Effector memory CD4-positive, alpha-beta T cell (primary cell): Measurements from ENCODE around the gene DNAH8.
"Not testable (repeated sequence)": the region's sequence is repeated elsewhere in the genome, so short reads cannot be mapped to it uniquely, and the experiment has no call there.

Experiments
- DNase-seq, 3 donors: peaks; one replicate each; pipeline ENCODE4 v3.0.0-alpha.2; 2020
- H3K27ac ChIP-seq: 2 replicates; pipeline ENCODE4 v1.7.0; 2013; ENCODE audit warnings: mild to moderate bottlenecking, low read length, moderate library complexity; ENCODE audit not compliant: insufficient read depth, poor library complexity, severe bottlenecking
- H3K27me3 ChIP-seq: replicated peaks from 2 replicates; pipeline ENCODE4 v1.7.0; 2013; ENCODE audit warnings: mild to moderate bottlenecking, low read length; ENCODE audit not compliant: insufficient read depth, control insufficient read depth, poor library complexity, severe bottlenecking
- H3K36me3 ChIP-seq: 2 replicates; pipeline ENCODE4 v1.7.0; 2013; ENCODE audit warnings: mild to moderate bottlenecking, low read length, moderate library complexity; ENCODE audit not compliant: control insufficient read depth, insufficient read depth
- H3K4me1 ChIP-seq: 2 replicates; pipeline ENCODE4 v1.7.0; 2013; ENCODE audit warnings: low read length, mild to moderate bottlenecking; ENCODE audit not compliant: control insufficient read depth, insufficient read depth, poor library complexity, severe bottlenecking
- H3K4me3 ChIP-seq: 2 replicates; pipeline ENCODE4 v1.7.0; 2013; ENCODE audit warnings: low read length, low read depth, mild to moderate bottlenecking; ENCODE audit not compliant: insufficient read depth, poor library complexity, severe bottlenecking
- H3K9me3 ChIP-seq: 2 replicates; pipeline ENCODE4 v1.7.0; 2013; ENCODE audit warnings: mild to moderate bottlenecking, low read length, moderate library complexity; ENCODE audit not compliant: control insufficient read depth

Gene DNAH8

GRCh38 chr6:38684904-38685303 lies 30.2 kb upstream of the DNAH8 start:
- no peak overlapping the region for H3K27ac ChIP-seq
- no peak for DNase-seq
- no peak overlapping the region for H3K4me3 ChIP-seq
- H3K4me1 ChIP-seq: no peaks in the 10 kb centered on the region
- no peaks in the 10 kb centered on the region for H3K27me3 ChIP-seq
- H3K36me3 ChIP-seq: peaks cover 9% of the 10 kb centered on the region
- H3K9me3 ChIP-seq: no peaks in the 10 kb centered on the region

- H3K4me3 ChIP-seq: no peak overlapping the region
- peaks cover 9% of the 10 kb centered on the region for H3K36me3 ChIP-seq
- no peaks in the 10 kb centered on the region for H3K9me3 ChIP-seq
- H3K27me3 ChIP-seq: no peaks in the 10 kb centered on the region
- DNase-seq: no peak
- H3K4me1 ChIP-seq: no peaks in the 10 kb centered on the region
- H3K27ac ChIP-seq: no peak overlapping the region
These were observed 28.7 kb upstream of the DNAH8 start for GRCh38 chr6:38686270-38687042.

- peaks cover 4% of the 10 kb centered on the region for H3K36me3 ChIP-seq
- H3K4me3 ChIP-seq: no peak overlapping the region
- DNase-seq: no peak
- no peak overlapping the region for H3K27ac ChIP-seq
- H3K27me3 ChIP-seq: no peaks in the 10 kb centered on the region
- no peaks in the 10 kb centered on the region for H3K4me1 ChIP-seq
- H3K9me3 ChIP-seq: no peaks in the 10 kb centered on the region
These were observed 28.1 kb upstream of the DNAH8 start for GRCh38 chr6:38687043-38687353.

DNA sequence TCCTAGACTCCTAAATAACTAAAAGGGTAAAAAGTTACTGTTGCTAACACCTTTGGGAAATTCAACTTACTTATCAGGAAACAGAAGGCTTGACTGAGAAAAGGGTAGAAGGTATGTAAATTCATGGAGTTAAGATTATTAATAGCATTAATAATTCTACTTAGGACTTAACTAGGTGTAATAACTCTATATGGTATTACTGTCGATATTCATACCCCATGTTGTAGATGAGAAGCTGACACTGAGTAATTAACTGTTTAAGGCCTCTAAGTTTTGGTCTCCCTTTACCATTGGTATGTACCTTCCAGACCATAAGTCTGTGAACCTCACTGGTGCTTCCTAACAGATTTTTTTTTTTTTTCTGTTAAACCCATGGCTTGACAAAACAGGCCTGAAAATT lies 27.6 kb upstream of the DNAH8 start:
- peaks cover 4% of the 10 kb centered on the region for H3K36me3 ChIP-seq
- no peak overlapping the region for H3K4me3 ChIP-seq
- DNase-seq: no peak
- no peak overlapping the region for H3K27ac ChIP-seq
- no peaks in the 10 kb centered on the region for H3K4me1 ChIP-seq
- H3K27me3 ChIP-seq: no peaks in the 10 kb centered on the region
- H3K9me3 ChIP-seq: no peaks in the 10 kb centered on the region

DNA sequence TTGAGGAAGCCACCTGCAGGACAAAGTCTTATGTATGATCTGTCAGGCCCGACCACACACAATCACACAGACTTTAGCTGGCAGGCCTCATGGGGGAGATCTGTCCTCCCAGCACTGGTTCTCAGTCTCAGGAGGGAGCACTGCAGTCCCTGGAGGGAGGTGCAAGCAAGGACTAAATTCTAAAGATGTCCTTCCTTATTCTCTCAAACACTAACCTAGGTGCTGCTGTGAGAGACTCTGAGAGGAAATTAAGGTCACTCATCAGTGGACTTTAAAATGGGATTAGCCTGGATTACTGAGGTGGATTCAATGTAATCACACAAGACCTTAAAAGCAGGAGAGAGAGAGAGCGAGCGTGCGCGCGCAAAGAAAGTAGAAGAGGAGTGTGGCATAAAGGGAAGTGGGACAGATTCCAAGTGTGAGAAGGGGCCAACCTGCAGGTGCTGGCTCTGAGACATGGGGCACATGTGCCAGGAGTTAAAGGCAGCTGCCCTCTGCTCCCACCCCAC lies 26.5 kb upstream of the DNAH8 start:
- H3K4me1 ChIP-seq: no peaks in the 10 kb centered on the region
- H3K4me3 ChIP-seq: no peak overlapping the region
- no peak overlapping the region for H3K27ac ChIP-seq
- H3K36me3 ChIP-seq: no peaks in the 10 kb centered on the region
- no peaks in the 10 kb centered on the region for H3K27me3 ChIP-seq
- no peak for DNase-seq
- H3K9me3 ChIP-seq: no peaks in the 10 kb centered on the region

GRCh38 chr6:38695227-38695900 lies 19.7 kb upstream of the DNAH8 start:
- H3K9me3 ChIP-seq: no peaks in the 10 kb centered on the region
- H3K4me1 ChIP-seq: no peaks in the 10 kb centered on the region
- no peak overlapping the region for H3K4me3 ChIP-seq
- H3K36me3 ChIP-seq: no peaks in the 10 kb centered on the region
- no peaks in the 10 kb centered on the region for H3K27me3 ChIP-seq
- H3K27ac ChIP-seq: no peak overlapping the region
- no peak for DNase-seq

- H3K36me3 ChIP-seq: no peaks in the 10 kb centered on the region
- H3K27me3 ChIP-seq: no peaks in the 10 kb centered on the region
- H3K9me3 ChIP-seq: no peaks in the 10 kb centered on the region
- H3K4me3 ChIP-seq: no peak overlapping the region
- DNase-seq: no peak
- no peaks in the 10 kb centered on the region for H3K4me1 ChIP-seq
- H3K27ac ChIP-seq: no peak overlapping the region
These were observed 19.2 kb upstream of the DNAH8 start for GRCh38 chr6:38695933-38696332.

- no peak for DNase-seq
- Histone ChIP-seq H3K36me3 (no peaks in the 10 kb centered on the region), H3K27ac (no peak overlapping the region)
These were observed 18.8 kb upstream of the DNAH8 start for GRCh38 chr6:38696345-38696744.

DNA sequence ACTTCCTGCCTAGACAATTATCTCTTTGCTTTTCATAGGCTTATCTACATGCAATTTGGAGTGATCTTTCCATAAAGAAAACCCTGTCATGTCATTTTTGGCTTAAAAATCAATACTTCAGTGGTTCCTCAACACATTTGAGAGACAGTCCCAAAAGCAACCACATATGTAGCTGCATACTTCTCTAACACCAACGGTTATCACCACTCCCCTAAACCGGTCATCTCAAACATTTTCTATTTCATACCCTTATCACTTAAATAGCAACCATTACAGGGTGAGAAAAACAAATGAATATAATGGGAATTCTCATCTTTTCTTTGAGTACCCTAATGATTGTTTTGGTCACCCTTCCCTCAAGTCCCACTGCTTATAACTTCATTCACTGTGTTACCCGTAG lies 17.3 kb upstream of the DNAH8 start:
- H3K27ac ChIP-seq: no peak overlapping the region
- no peaks in the 10 kb centered on the region for H3K27me3 ChIP-seq
- peaks cover 4% of the 10 kb centered on the region for H3K4me1 ChIP-seq
- DNase-seq: no peak
- no peaks in the 10 kb centered on the region for H3K9me3 ChIP-seq
- H3K36me3 ChIP-seq: no peaks in the 10 kb centered on the region
- H3K4me3 ChIP-seq: no peak overlapping the region

More at GRCh38 chr6:38696345-38696744, 18.8 kb upstream of the DNAH8 start:
- no peak overlapping the region for H3K4me3 ChIP-seq
- no peaks in the 10 kb centered on the region for H3K4me1 ChIP-seq
- no peaks in the 10 kb centered on the region for H3K27me3 ChIP-seq
- no peaks in the 10 kb centered on the region for H3K9me3 ChIP-seq

GRCh38 chr6:38699702-38700101 lies 15.4 kb upstream of the DNAH8 start:
- not testable (repeated sequence) for H3K36me3 ChIP-seq, DNase-seq, H3K27ac ChIP-seq, H3K27me3 ChIP-seq, H3K4me3 ChIP-seq, H3K4me1 ChIP-seq, H3K9me3 ChIP-seq
